ENCODE data around the gene NHERF2.
"Not testable (repeated sequence)": the region's sequence is repeated elsewhere in the genome, so short reads cannot be mapped to it uniquely, and the experiment has no call there.

Gene NHERF2

GRCh38 chr16:2032285-2033056 is 5.8 kb downstream of the NHERF2 start:
- WGBS = 90% methylated on average over 15 of the region's 15 CpGs
- H3K4me1 ChIP-seq (ENCODE audit: insufficient read depth, low read length) = peaks cover 6% of the 10 kb centered on the region; the same call in 1 of the 2 replicates
- no peak overlapping the region for H3K27ac ChIP-seq (ENCODE audit: low read depth, low read length)
- H3K36me3 ChIP-seq (ENCODE audit: insufficient read depth, low read length) = no peaks in the 10 kb centered on the region
- H3K9ac ChIP-seq (ENCODE audit: low read depth, low read length) = no peak overlapping the region
- no peak overlapping the region for H3K4me3 ChIP-seq (ENCODE audit: low read length)
- peaks cover 10% of the 10 kb centered on the region for H3K27me3 ChIP-seq (ENCODE audit: insufficient read depth, low read length)
- H3K9me3 ChIP-seq (ENCODE audit: insufficient read depth, low read depth, low read length) = no peaks in the 10 kb centered on the region

- whole genome bisulfite sequencing = 65% methylated on average over 36 of the region's 37 CpGs
- Histone ChIP-seq H3K4me1 (ENCODE audit: insufficient read depth, low read length) (peaks cover 6% of the 10 kb centered on the region; the same call in 1 of the 2 replicates), H3K27me3 (ENCODE audit: insufficient read depth, low read length) (peaks cover 2% of the 10 kb centered on the region; the same call in 1 of the 2 replicates), H3K9ac (ENCODE audit: low read depth, low read length) (peak overlapping the region; percentile 55; the same call in 1 of the 2 replicates), H3K9me3 (ENCODE audit: insufficient read depth, low read depth, low read length) (no peaks in the 10 kb centered on the region), H3K27ac (ENCODE audit: low read depth, low read length) (0 out of 2 replicates have a peak overlapping the region, but pooled peaks have one; percentile 30), H3K36me3 (ENCODE audit: insufficient read depth, low read length) (no peaks in the 10 kb centered on the region), H3K4me3 (ENCODE audit: low read length) (no peak overlapping the region)
Measured at GRCh38 chr16:2033057-2033908, 6.6 kb downstream of the NHERF2 start.

- H3K9me3 ChIP-seq (ENCODE audit: insufficient read depth, low read depth, low read length); H3K27me3 ChIP-seq (ENCODE audit: insufficient read depth, low read length); H3K4me1 ChIP-seq (ENCODE audit: insufficient read depth, low read length); H3K4me3 ChIP-seq (ENCODE audit: low read length); H3K36me3 ChIP-seq (ENCODE audit: insufficient read depth, low read length): not testable (repeated sequence)
- 85% methylated on average over 12 of the region's 32 CpGs for WGBS
- Histone ChIP-seq H3K27ac (ENCODE audit: low read depth, low read length) (0 out of 2 replicates have a peak overlapping the region, but pooled peaks have one; percentile 30), H3K9ac (ENCODE audit: low read depth, low read length) (peak overlapping the region; percentile 55; the same call in 1 of the 2 replicates)
Measured at GRCh38 chr16:2033909-2034695, 7.4 kb downstream of the NHERF2 start.

GRCh38 chr16:2034696-2035430 is 8.2 kb downstream of the NHERF2 start:
- no peak overlapping the region for H3K9ac ChIP-seq (ENCODE audit: low read depth, low read length)
- WGBS = 89% methylated on average over 17 of the region's 17 CpGs
- peaks cover 6% of the 10 kb centered on the region; the same call in 1 of the 2 replicates for H3K4me1 ChIP-seq (ENCODE audit: insufficient read depth, low read length)
- H3K27me3 ChIP-seq (ENCODE audit: insufficient read depth, low read length) = no peaks in the 10 kb centered on the region
- H3K36me3 ChIP-seq (ENCODE audit: insufficient read depth, low read length) = no peaks in the 10 kb centered on the region
- H3K9me3 ChIP-seq (ENCODE audit: insufficient read depth, low read depth, low read length) = no peaks in the 10 kb centered on the region
- H3K4me3 ChIP-seq (ENCODE audit: low read length) = no peak overlapping the region
- no peak overlapping the region for H3K27ac ChIP-seq (ENCODE audit: low read depth, low read length)

GRCh38 chr16:2035431-2036199 is 8.9 kb downstream of the NHERF2 start:
- H3K27me3 ChIP-seq (ENCODE audit: insufficient read depth, low read length) = no peaks in the 10 kb centered on the region
- no peaks in the 10 kb centered on the region for H3K9me3 ChIP-seq (ENCODE audit: insufficient read depth, low read depth, low read length)
- no peaks in the 10 kb centered on the region for H3K36me3 ChIP-seq (ENCODE audit: insufficient read depth, low read length)
- WGBS = 81% methylated on average over 34 of the region's 34 CpGs
- no peak overlapping the region for H3K4me3 ChIP-seq (ENCODE audit: low read length)
- H3K9ac ChIP-seq (ENCODE audit: low read depth, low read length) = 0 out of 2 replicates have a peak overlapping the region, but pooled peaks have one; percentile 20
- H3K27ac ChIP-seq (ENCODE audit: low read depth, low read length) = peak overlapping the region; percentile 35; the same call in 1 of the 2 replicates
- peaks cover 6% of the 10 kb centered on the region; the same call in 1 of the 2 replicates for H3K4me1 ChIP-seq (ENCODE audit: insufficient read depth, low read length)

- no peak overlapping the region for H3K9ac ChIP-seq (ENCODE audit: low read depth, low read length)
- peak overlapping the region; percentile 35; the same call in 1 of the 2 replicates for H3K27ac ChIP-seq (ENCODE audit: low read depth, low read length)
- H3K4me1 ChIP-seq (ENCODE audit: insufficient read depth, low read length) = peaks cover 6% of the 10 kb centered on the region; the same call in 1 of the 2 replicates
- no peaks in the 10 kb centered on the region for H3K27me3 ChIP-seq (ENCODE audit: insufficient read depth, low read length)
- 94% methylated on average over 47 of the region's 47 CpGs for WGBS
- H3K36me3 ChIP-seq (ENCODE audit: insufficient read depth, low read length) = no peaks in the 10 kb centered on the region
- no peak overlapping the region for H3K4me3 ChIP-seq (ENCODE audit: low read length)
- H3K9me3 ChIP-seq (ENCODE audit: insufficient read depth, low read depth, low read length) = no peaks in the 10 kb centered on the region
Measured at GRCh38 chr16:2036200-2036966, 9.7 kb downstream of the NHERF2 start.

- 96% methylated on average over 15 of the region's 15 CpGs for WGBS
- Histone ChIP-seq H3K9ac (ENCODE audit: low read depth, low read length) (no peak overlapping the region), H3K9me3 (ENCODE audit: insufficient read depth, low read depth, low read length) (no peaks in the 10 kb centered on the region), H3K36me3 (ENCODE audit: insufficient read depth, low read length) (no peaks in the 10 kb centered on the region), H3K4me1 (ENCODE audit: insufficient read depth, low read length) (peaks cover 6% of the 10 kb centered on the region; the same call in 1 of the 2 replicates), H3K4me3 (ENCODE audit: low read length) (no peak overlapping the region), H3K27ac (ENCODE audit: low read depth, low read length) (no peak overlapping the region), H3K27me3 (ENCODE audit: insufficient read depth, low read length) (no peaks in the 10 kb centered on the region)
Measured at GRCh38 chr16:2037115-2037514, 10.4 kb downstream of the NHERF2 start.

- no peaks in the 10 kb centered on the region for H3K9me3 ChIP-seq (ENCODE audit: insufficient read depth, low read depth, low read length)
- no peaks in the 10 kb centered on the region for H3K27me3 ChIP-seq (ENCODE audit: insufficient read depth, low read length)
- H3K36me3 ChIP-seq (ENCODE audit: insufficient read depth, low read length) = no peaks in the 10 kb centered on the region
- peaks cover 6% of the 10 kb centered on the region; the same call in 1 of the 2 replicates for H3K4me1 ChIP-seq (ENCODE audit: insufficient read depth, low read length)
- no peak overlapping the region for H3K4me3 ChIP-seq (ENCODE audit: low read length)
- H3K9ac ChIP-seq (ENCODE audit: low read depth, low read length) = no peak overlapping the region
- H3K27ac ChIP-seq (ENCODE audit: low read depth, low read length) = no peak overlapping the region
- WGBS = 89% methylated on average over 29 of the region's 29 CpGs
Measured at GRCh38 chr16:2037647-2038381, 11.1 kb downstream of the NHERF2 start.

All from HUES64 (cell line).